ENCODE measurements around the gene ZNF280A.
"Not testable (repeated sequence)": the region's sequence is repeated elsewhere in the genome, so short reads cannot be mapped to it uniquely, and the experiment has no call there.

The ZNF280A gene

GRCh38 chr22:22468794-22469469 lies 51.1 kb downstream of the ZNF280A start:
- DNase-seq (ENCODE audit: low read depth in 2 of 2) = not testable (repeated sequence)

- no peak for DNase-seq (ENCODE audit: low read depth in 2 of 2)
Measured at GRCh38 chr22:22467112-22467511, 53.0 kb downstream of the ZNF280A start.

GRCh38 chr22:22465782-22466181 lies 54.3 kb downstream of the ZNF280A start:
- no peak for DNase-seq (ENCODE audit: low read depth in 2 of 2)

GRCh38 chr22:22465094-22465602 lies 54.9 kb downstream of the ZNF280A start:
- no peak for DNase-seq (ENCODE audit: low read depth in 2 of 2)

- DNase-seq (ENCODE audit: low read depth in 2 of 2) = no peak
Measured at GRCh38 chr22:22464541-22465054, 55.5 kb downstream of the ZNF280A start.

GRCh38 chr22:22463855-22464540 lies 56.1 kb downstream of the ZNF280A start:
- peak; percentile 4 to 27 for DNase-seq (ENCODE audit: low read depth in 2 of 2)
